ENCODE measurements around the gene LDLRAP1.

DNA sequence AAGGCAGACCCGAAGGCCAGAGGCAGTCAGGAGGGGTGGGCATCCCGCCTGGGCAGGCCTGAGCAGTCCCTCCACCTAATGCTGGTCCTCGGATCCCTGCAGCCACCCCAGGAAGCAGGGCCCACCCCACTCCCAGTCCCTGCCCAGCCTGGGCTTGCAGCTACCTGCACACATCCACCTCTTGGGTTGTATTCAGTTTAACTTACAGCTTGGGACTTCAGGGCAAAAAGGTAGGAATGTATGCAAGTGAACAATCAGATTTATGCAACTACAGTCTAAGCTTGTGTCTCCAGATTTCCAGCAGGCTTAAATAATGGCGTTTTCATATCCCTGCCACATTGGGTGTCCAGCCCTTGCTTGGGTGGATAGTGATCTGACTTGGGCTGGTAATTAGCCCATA is 17.4 kb downstream of the LDLRAP1 start:
- TF ChIP-seq TAF1 (IDR thresholded peaks at IDR 0.05; ENCODE audit: low read depth, low read length), result no peak
- TF ChIP-seq SPI1 (IDR thresholded peaks at IDR 0.05; ENCODE audit: low read depth, low read length), result no peak
- TF ChIP-seq POLR2AphosphoS5 (IDR thresholded peaks at IDR 0.05; ENCODE audit: low read depth, low read length), result no peak
- no peak for TF ChIP-seq POLR2A (IDR thresholded peaks at IDR 0.05; ENCODE audit: low read depth, low read length)
- TF ChIP-seq POU2F2 (IDR thresholded peaks at IDR 0.05; ENCODE audit: low read depth, low read length), result no peak

Measured in GM12891 (cell line).